ENCODE measurements around the gene TUBGCP6.

DNA sequence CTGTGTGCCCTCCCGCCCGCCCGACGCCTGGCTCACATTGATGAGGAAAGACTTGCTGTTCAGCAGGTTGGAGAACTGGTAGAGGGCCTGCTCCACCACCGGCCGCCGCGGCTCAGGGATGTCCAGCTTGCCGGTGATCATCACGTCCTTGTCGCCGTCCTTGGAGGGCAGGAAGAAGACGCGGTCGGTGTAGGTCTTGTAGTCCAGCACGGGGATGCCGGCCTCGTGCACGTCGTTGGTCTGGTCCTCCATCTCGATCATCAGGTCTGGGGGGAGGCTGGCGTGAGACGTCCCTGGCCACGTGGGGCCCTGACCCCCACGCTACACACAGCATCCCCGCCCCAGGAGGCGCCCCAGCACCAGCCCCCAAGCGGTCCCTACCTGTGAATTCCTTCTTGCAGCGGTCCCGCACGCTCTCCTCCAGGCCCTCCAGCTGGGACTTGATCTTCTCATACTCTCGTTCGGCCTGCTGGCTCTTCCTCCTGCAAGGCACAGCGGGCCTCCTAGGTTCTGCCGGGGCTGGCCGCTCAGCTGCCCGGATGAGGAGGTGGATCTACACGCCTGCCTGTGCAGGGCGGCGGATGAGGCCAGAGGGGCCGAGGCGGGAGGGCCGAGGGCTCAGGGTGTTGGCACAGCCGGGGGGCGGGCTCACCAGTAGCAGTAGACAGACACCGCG, 36.0 kb upstream of the TUBGCP6 start:
- TF ChIP-seq EZH2 (IDR thresholded peaks at IDR 0.05; ENCODE audit: borderline replicate concordance), result no peak
- no peak for TF ChIP-seq CTCF (IDR thresholded peaks at IDR 0.05; ENCODE audit: poor library complexity)
- TF ChIP-seq EZH2phosphoT487 (IDR thresholded peaks at IDR 0.05; ENCODE audit: low read depth, severe bottlenecking, unreplicated experiment), result no peak

All from hepatocyte (in vitro differentiated cells).